Measurements from ENCODE around the gene C17orf113.
A peak's percentile ranks its signal among the peaks of the same experiment; 100 is the strongest.

The C17orf113 gene

DNA sequence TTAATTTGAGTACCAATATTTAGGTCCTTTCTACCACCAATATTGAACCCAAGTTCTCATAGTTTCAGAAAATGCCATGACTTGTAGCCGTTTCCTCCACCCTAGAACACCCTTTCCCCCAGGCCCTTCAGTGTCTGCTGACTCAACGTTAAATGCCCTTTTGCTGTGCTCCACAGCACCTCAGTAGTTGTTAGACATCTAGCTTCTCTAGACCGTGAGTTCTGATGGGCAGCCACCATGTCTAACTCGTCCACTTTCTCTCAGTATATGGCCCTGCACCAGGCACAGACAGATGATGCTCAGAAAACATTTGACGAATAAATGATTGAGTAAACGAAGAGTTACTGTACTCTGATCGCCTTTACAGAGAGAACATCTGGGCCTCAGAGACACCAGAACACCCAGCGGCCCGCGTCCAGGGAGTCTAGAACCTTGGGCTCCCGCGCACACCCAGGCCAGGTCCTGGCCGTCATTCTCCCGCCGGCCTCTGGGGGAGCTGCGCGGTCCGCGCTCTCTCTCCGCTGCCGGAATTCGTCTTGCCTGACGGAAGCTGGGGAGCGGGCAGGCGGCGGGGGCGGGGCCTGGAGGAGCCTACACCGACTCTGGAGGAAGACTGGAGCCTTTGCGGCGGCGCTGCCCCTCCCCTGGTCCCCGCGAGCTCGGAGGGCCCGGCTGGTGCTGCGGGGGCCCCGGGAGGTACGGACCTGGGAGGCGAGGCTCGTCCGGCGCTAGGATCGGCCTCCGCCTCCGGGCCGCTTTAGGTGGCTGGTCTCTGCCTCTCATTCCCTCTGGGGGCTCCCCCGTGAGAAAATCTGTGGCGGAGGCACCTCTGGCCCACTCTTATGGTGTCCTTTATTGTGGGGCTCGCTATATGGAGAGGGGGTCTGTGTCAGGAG, 30.6 kb downstream of the C17orf113 start, which contains the start of gene NKIRAS2:
Gene NKIRAS2, plus strand, starts transcription at position 582 of the 896 bp plus-strand sequence. CDS start 1,488 bp downstream, outside the sequence.
- peak within 1 kb of the TSS; percentile 93 for H3K9ac ChIP-seq (ENCODE audit: low read length)
- no peaks in the 10 kb centered on the region for H3K9me3 ChIP-seq (ENCODE audit: low read length)
- TF ChIP-seq EZH2 (IDR thresholded peaks at IDR 0.05; ENCODE audit: borderline replicate concordance, low read length) (no peak), CTCF (IDR thresholded peaks at IDR 0.05; ENCODE audit: low read length) (peak; percentile 91)
- H3K9me2 ChIP-seq (ENCODE audit: low read depth, low read length) = no peaks in the 10 kb centered on the region
- peak within 1 kb of the TSS; percentile 86 for H3K4me3 ChIP-seq (ENCODE audit: low read depth, low read length, poor library complexity, severe bottlenecking)
- H4K20me1 ChIP-seq (ENCODE audit: insufficient read depth, low read length) = no peaks in the 10 kb centered on the region
- H3F3A ChIP-seq (ENCODE audit: insufficient read depth, low read length) = no peaks in the 10 kb centered on the region
- peak within 1 kb of the TSS; percentile 82 for H2AFZ ChIP-seq (ENCODE audit: low read length)
- H3K27ac ChIP-seq (ENCODE audit: low read depth, low read length, poor library complexity, severe bottlenecking) = no peak within 1 kb of the TSS
- peaks cover 35% of the 10 kb centered on the region for H3K36me3 ChIP-seq (ENCODE audit: insufficient read depth, low read length)
- peaks cover 26% of the 10 kb centered on the region for H3K79me2 ChIP-seq (ENCODE audit: insufficient read depth, low read length)
- H3K4me1 ChIP-seq (ENCODE audit: insufficient read depth, low read length, severe bottlenecking) = peaks cover 48% of the 10 kb centered on the region
- H3K27me3 ChIP-seq (ENCODE audit: insufficient read depth, low read length) = no peaks in the 10 kb centered on the region
- peak within 1 kb of the TSS; percentile 71 for H3K4me2 ChIP-seq (ENCODE audit: low read length)

DNA sequence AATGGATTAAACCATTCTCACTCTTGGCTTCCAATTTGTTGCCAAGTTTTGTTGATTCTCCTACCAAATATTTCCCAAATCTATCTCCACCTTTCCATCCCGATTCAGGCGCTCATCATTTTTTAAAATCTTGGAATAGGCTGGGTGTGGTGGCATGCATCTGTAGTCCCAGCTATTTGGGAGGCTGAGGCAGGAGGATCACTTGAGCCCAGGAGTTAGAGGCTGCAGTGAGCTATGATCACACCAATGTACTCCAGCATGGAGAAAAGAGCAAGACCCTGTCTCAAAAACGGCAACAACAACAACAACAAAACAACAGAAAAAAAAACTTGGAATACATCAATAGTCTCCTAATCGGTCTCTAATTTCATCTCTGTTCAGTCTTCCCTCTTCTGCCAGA, 31.4 kb downstream of the C17orf113 start:
- Histone ChIP-seq H3K4me2 (ENCODE audit: low read length) (no peak overlapping the region), H3K4me3 (ENCODE audit: low read depth, low read length, poor library complexity, severe bottlenecking) (no peak overlapping the region), H3K9ac (ENCODE audit: low read length) (no peak overlapping the region)

GRCh38 chr17:42018339-42018738, 32.1 kb downstream of the C17orf113 start:
- H3K9me2 ChIP-seq (ENCODE audit: low read depth, low read length) = no peaks in the 10 kb centered on the region
- H3K36me3 ChIP-seq (ENCODE audit: insufficient read depth, low read length) = peaks cover 25% of the 10 kb centered on the region; the same call in 1 of the 2 replicates
- H3K9ac ChIP-seq (ENCODE audit: low read length) = peak overlapping the region; percentile 94
- no peaks in the 10 kb centered on the region for H3K9me3 ChIP-seq (ENCODE audit: low read length)
- no peaks in the 10 kb centered on the region for H4K20me1 ChIP-seq (ENCODE audit: insufficient read depth, low read length)
- H3K4me2 ChIP-seq (ENCODE audit: low read length) = peak overlapping the region; percentile 90
- TF ChIP-seq CTCF (IDR thresholded peaks at IDR 0.05; ENCODE audit: low read length) (no peak), EZH2 (IDR thresholded peaks at IDR 0.05; ENCODE audit: borderline replicate concordance, low read length) (no peak)
- H3K4me1 ChIP-seq (ENCODE audit: insufficient read depth, low read length, severe bottlenecking) = peaks cover 45% of the 10 kb centered on the region
- no peaks in the 10 kb centered on the region for H3F3A ChIP-seq (ENCODE audit: insufficient read depth, low read length)
- H3K27ac ChIP-seq (ENCODE audit: low read depth, low read length, poor library complexity, severe bottlenecking) = no peak overlapping the region
- H3K27me3 ChIP-seq (ENCODE audit: insufficient read depth, low read length) = no peaks in the 10 kb centered on the region
- no peak overlapping the region for H2AFZ ChIP-seq (ENCODE audit: low read length)
- H3K4me3 ChIP-seq (ENCODE audit: low read depth, low read length, poor library complexity, severe bottlenecking) = peak overlapping the region; percentile 93
- peaks cover 40% of the 10 kb centered on the region for H3K79me2 ChIP-seq (ENCODE audit: insufficient read depth, low read length)

More for the DNA sequence above, 31.4 kb downstream of the C17orf113 start:
- peaks cover 31% of the 10 kb centered on the region for H3K36me3 ChIP-seq (ENCODE audit: insufficient read depth, low read length)
- H4K20me1 ChIP-seq (ENCODE audit: insufficient read depth, low read length) = no peaks in the 10 kb centered on the region
- no peak overlapping the region for H2AFZ ChIP-seq (ENCODE audit: low read length)
- no peaks in the 10 kb centered on the region for H3F3A ChIP-seq (ENCODE audit: insufficient read depth, low read length)
- peaks cover 42% of the 10 kb centered on the region for H3K4me1 ChIP-seq (ENCODE audit: insufficient read depth, low read length, severe bottlenecking)
- TF ChIP-seq EZH2 (IDR thresholded peaks at IDR 0.05; ENCODE audit: borderline replicate concordance, low read length) (no peak), CTCF (IDR thresholded peaks at IDR 0.05; ENCODE audit: low read length) (no peak)
- no peaks in the 10 kb centered on the region for H3K9me2 ChIP-seq (ENCODE audit: low read depth, low read length)
- no peak overlapping the region for H3K27ac ChIP-seq (ENCODE audit: low read depth, low read length, poor library complexity, severe bottlenecking)
- H3K27me3 ChIP-seq (ENCODE audit: insufficient read depth, low read length) = no peaks in the 10 kb centered on the region
- H3K9me3 ChIP-seq (ENCODE audit: low read length) = no peaks in the 10 kb centered on the region
- H3K79me2 ChIP-seq (ENCODE audit: insufficient read depth, low read length) = peaks cover 33% of the 10 kb centered on the region
